Activated T-helper 1 cell treated with Interleukin-2 at 50 U/mL for 16 hours (primary cell): ENCODE results near the gene BBS5.

ENCODE experiments used
- DNase-seq: peaks from one replicate; pipeline ENCODE4 v3.0.0-alpha.2; 2020; ENCODE audit warnings: low read depth

BBS5 gene

GRCh38 chr2:169546756-169547155, 67.5 kb downstream of the BBS5 start:
- DNase-seq = no peak
